IMR-90 (cell line): Measurements from ENCODE around the gene KLK11. TPM values are rescaled to one million over a fixed set of nuclear protein-coding genes. Genes with fewer than 3 reads are reported as not detected.

Experiments used
- ATAC-seq: fragments of 200-7000 bp; cut with Tn5 transposase; 2 replicates; pipeline ENCODE4 v1.9.1; 2020; ENCODE audit warnings: low read depth, mild to moderate bottlenecking, moderate library complexity
- BruUV-seq: library from RNA; stranded (reverse); fragments of 400-500 nt; replicated peaks from 2 replicates; lab custom pipeline; 2021; lab: Mats Ljungman, UMichigan
- CTCF ChIA-PET: fragments of 300-600 bp; formaldehyde crosslinking; extraction: SDS; loops from one replicate; lab custom pipeline; 2021; ENCODE audit warnings: antibody characterized with exemption; lab: Yijun Ruan, JAX
- POLR2A ChIA-PET: fragments of 300-600 bp; sonication (Branson Sonifier 250); formaldehyde crosslinking; loops from one replicate; lab custom pipeline; 2022; ENCODE audit warnings: antibody characterized with exemption; ENCODE audit not compliant: unreplicated experiment; lab: Charles Lee
- DNase-seq: peaks from one replicate; pipeline ENCODE4 v3.0.0; 2013
- H2AFZ ChIP-seq: replicated peaks from 2 replicates; pipeline ENCODE3; 2013; ENCODE audit warnings: low read length, mild to moderate bottlenecking; ENCODE audit not compliant: poor library complexity
- H2AK5ac ChIP-seq: 2 replicates; pipeline ENCODE4 v1.6.1; 2013; ENCODE audit warnings: low read depth, low read length, inconsistent platforms
- H2AK9ac ChIP-seq: replicated peaks from 2 replicates; pipeline ENCODE3; 2013; ENCODE audit warnings: mild to moderate bottlenecking, low read depth, low read length, moderate library complexity; ENCODE audit not compliant: poor library complexity
- H2BK120ac ChIP-seq: 2 replicates; pipeline ENCODE4 v1.6.1; 2013; ENCODE audit warnings: low read depth, low read length, inconsistent platforms
- H2BK15ac ChIP-seq: 3 replicates; pipeline ENCODE4 v1.6.1; 2013; ENCODE audit warnings: low read depth, low read length, inconsistent platforms
- H2BK20ac ChIP-seq: 2 replicates; pipeline ENCODE4 v1.6.1; 2013; ENCODE audit warnings: low read depth, mild to moderate bottlenecking, inconsistent platforms, low read length, moderate library complexity
- H2BK5ac ChIP-seq: 2 replicates; pipeline ENCODE4 v1.6.1; 2013; ENCODE audit warnings: mild to moderate bottlenecking, low read depth, low read length, inconsistent platforms; ENCODE audit not compliant: poor library complexity, severe bottlenecking
- H3K14ac ChIP-seq: replicated peaks from 2 replicates; pipeline ENCODE4 v1.6.1; 2013; ENCODE audit warnings: low read depth, low read length, inconsistent platforms
- H3K18ac ChIP-seq: 2 replicates; pipeline ENCODE4 v1.6.1; 2013; ENCODE audit warnings: low read depth, low read length, control low read depth
- H3K23ac ChIP-seq: 2 replicates; pipeline ENCODE4 v1.6.1; 2013; ENCODE audit warnings: low read depth, low read length, inconsistent platforms
- H3K27ac ChIP-seq: 2 replicates; pipeline ENCODE4 v1.5.1; 2013; ENCODE audit warnings: mild to moderate bottlenecking, control low read depth, low read length; ENCODE audit not compliant: insufficient read depth
- H3K27me3 ChIP-seq: 2 replicates; pipeline ENCODE4 v1.6.1; 2013; ENCODE audit warnings: low read length; ENCODE audit not compliant: control insufficient read depth, insufficient read depth
- H3K36me3 ChIP-seq: 2 replicates; pipeline ENCODE4 v1.6.1; 2013; ENCODE audit warnings: low read length, mixed read lengths; ENCODE audit not compliant: control insufficient read depth, insufficient read depth
- H3K4ac ChIP-seq: 2 replicates; pipeline ENCODE4 v1.6.1; 2013; ENCODE audit warnings: low read depth, low read length, inconsistent platforms
- H3K4me1 ChIP-seq: 2 replicates; pipeline ENCODE4 v1.6.1; 2013; ENCODE audit warnings: low read length, mixed read lengths; ENCODE audit not compliant: control insufficient read depth, insufficient read depth
- H3K4me2 ChIP-seq: 2 replicates; pipeline ENCODE4 v1.6.1; 2013; ENCODE audit warnings: low read depth, mild to moderate bottlenecking, control low read depth, low read length, moderate library complexity
- H3K4me3 ChIP-seq: 2 replicates; pipeline ENCODE4 v1.5.1; 2013; ENCODE audit warnings: low read depth, mild to moderate bottlenecking, control low read depth, low read length, moderate library complexity; ENCODE audit not compliant: insufficient read depth
- H3K56ac ChIP-seq: 2 replicates; pipeline ENCODE4 v1.6.1; 2013; ENCODE audit warnings: low read length, inconsistent platforms; ENCODE audit not compliant: insufficient read depth; ENCODE audit errors: extremely low read depth
- H3K79me1 ChIP-seq, 2 experiments: 2 replicates each; pipeline ENCODE4 v1.6.1; 2013; ENCODE audit warnings: low read length in 2 of 2, inconsistent platforms in 1 of 2, low read depth in 1 of 2
- H3K9ac ChIP-seq: 2 replicates; pipeline ENCODE4 v1.6.1; 2013; ENCODE audit warnings: low read depth, low read length, control low read depth
- H3K9me1 ChIP-seq: 2 replicates; pipeline ENCODE4 v1.6.1; 2013; ENCODE audit warnings: low read length, inconsistent platforms; ENCODE audit not compliant: insufficient read depth
- H3K9me3 ChIP-seq: 2 replicates; pipeline ENCODE4 v1.6.1; 2013; ENCODE audit warnings: low read length; ENCODE audit not compliant: control insufficient read depth, insufficient read depth
- H4K20me1 ChIP-seq: 2 replicates; pipeline ENCODE4 v1.6.1; 2013; ENCODE audit warnings: low read length, inconsistent platforms; ENCODE audit not compliant: insufficient read depth
- H4K5ac ChIP-seq: 2 replicates; pipeline ENCODE4 v1.6.1; 2013; ENCODE audit warnings: mild to moderate bottlenecking, low read depth, low read length, control low read depth
- H4K8ac ChIP-seq, 2 experiments: 2 replicates each; pipeline ENCODE4 v1.6.1; 2013; ENCODE audit warnings: low read depth in 2 of 2, low read length in 2 of 2, control low read depth in 1 of 2, inconsistent platforms in 1 of 2
- H4K91ac ChIP-seq: 2 replicates; pipeline ENCODE4 v1.6.1; 2013; ENCODE audit warnings: low read depth, low read length, inconsistent platforms; ENCODE audit not compliant: insufficient read depth
- BHLHE40 ChIP-seq: fragments of 150-350 bp; IDR thresholded peaks from 2 replicates; pipeline ENCODE4 v1.6.1; 2016; ENCODE audit warnings: mild to moderate bottlenecking, low read depth, low read length
- FOS ChIP-seq: fragments of 150-350 bp; IDR thresholded peaks from 2 replicates; pipeline ENCODE4 v1.6.1; 2016; ENCODE audit warnings: low read depth, low read length
- MAFK ChIP-seq: IDR thresholded peaks from 2 replicates; pipeline ENCODE4 v1.6.1; 2012; ENCODE audit warnings: low read depth, low read length, improper control_type of control experiment
- MAZ ChIP-seq: IDR thresholded peaks from 2 replicates; pipeline ENCODE4 v1.6.1; 2012; ENCODE audit warnings: low read depth, mild to moderate bottlenecking, low read length, improper control_type of control experiment, moderate library complexity, borderline replicate concordance
- RAD21 ChIP-seq: IDR thresholded peaks from 2 replicates; pipeline ENCODE4 v1.6.1; 2012; ENCODE audit warnings: low read length, improper control_type of control experiment
- SMC3 ChIP-seq: fragments of 150-350 bp; IDR thresholded peaks from 2 replicates; pipeline ENCODE4 v1.6.1; 2016; ENCODE audit warnings: low read depth, mild to moderate bottlenecking, antibody characterized with exemption, low read length, moderate library complexity
- USF2 ChIP-seq: fragments of 150-350 bp; IDR thresholded peaks from 2 replicates; pipeline ENCODE4 v1.6.1; 2017; ENCODE audit warnings: mild to moderate bottlenecking, antibody characterized with exemption, low read length, low read depth
- WGBS, 2 experiments: methylation state at CpG; one replicate each; pipeline versions ENCODE4 v1.1.5 to v1.1.7; 2013; ENCODE audit warnings: missing lambda C conversion rate in 2 of 2; ENCODE audit not compliant: insufficient read length in 1 of 2; ENCODE audit errors: extremely low coverage in 2 of 2; 5-methylcytosine and 5-hydroxymethylcytosine counted together
- dilution Hi-C: fragments of 300-500 bp; cut with HindIII; formaldehyde crosslinking; loops from one replicate; pipeline ENCODE4 v1.14.3; 2018; ENCODE audit warnings: low sequenced_read_pairs; ENCODE audit not compliant: unreplicated experiment
- in situ Hi-C: fragments of 300-500 bp; cut with MboI; formaldehyde crosslinking; loops from 3 replicates; pipeline ENCODE4 v1.14.3; 2019; ENCODE audit warnings: low sequenced_read_pairs, inconsistent platforms, mixed read lengths
- intact Hi-C: fragments of 100-400 bp; cut with micrococcal nuclease; formaldehyde crosslinking; loops from 2 replicates; pipeline ENCODE4 v1.10.0; 2022
- polyA plus RNA-seq, 3 experiments: library from polyadenylated mRNA; depleted of rRNA; stranded (reverse); fragments of >200 nt; gene quantifications; 2 replicates each; pipeline ENCODE4 v1.2.3, GENCODE V29; 2012; ENCODE audit warnings: low replicate concordance in 1 of 3
- total RNA-seq: library from RNA; depleted of rRNA; stranded (reverse); fragments of >200 nt; gene quantifications from 2 replicates; pipeline ENCODE4 v1.2.3, GENCODE V29; 2012

The KLK11 gene
- total and polyA plus RNA-seq, 2 of the 4 experiments (the other 2 are of a cell fraction): not detected

GRCh38 chr19:51001515-51001914 lies 24.9 kb downstream of the KLK11 start, which contains the start of gene KLK8:
Gene KLK8, minus strand, starts transcription at chr19:51001604. Its CDS starts 437 bp downstream, at chr19:51001167.
- dilution Hi-C loops: no loop called here
- no peak for TF ChIP-seq SMC3
- TF ChIP-seq MAZ: no peak
- no peak for TF ChIP-seq FOS
- TF ChIP-seq RAD21: no peak
- TF ChIP-seq USF2: no peak
- TF ChIP-seq MAFK: no peak
- no peak for TF ChIP-seq BHLHE40
- Histone ChIP-seq H2BK20ac (no peak within 1 kb of the TSS), H3K4me1 (no peaks in the 10 kb centered on the region), H3K23ac (no peak within 1 kb of the TSS), H3K27me3 (no peaks in the 10 kb centered on the region), H2AK9ac (no peak within 1 kb of the TSS), H3K36me3 (no peaks in the 10 kb centered on the region), H3K18ac (no peak within 1 kb of the TSS), H4K5ac (no peak within 1 kb of the TSS), H3K56ac (no peak within 1 kb of the TSS), H2AFZ (no peak within 1 kb of the TSS), H3K79me1 (no peaks in the 10 kb centered on the region), H3K4ac (no peak within 1 kb of the TSS), H3K9ac (no peak within 1 kb of the TSS), H3K27ac (no peak within 1 kb of the TSS), H2AK5ac (no peak within 1 kb of the TSS), H3K9me3 (peaks cover 14% of the 10 kb centered on the region), H3K4me2 (no peak within 1 kb of the TSS), H2BK15ac (no peak within 1 kb of the TSS), H4K91ac (no peak within 1 kb of the TSS), H2BK5ac (no peak within 1 kb of the TSS), H2BK120ac (no peak within 1 kb of the TSS), H4K20me1 (no peaks in the 10 kb centered on the region; the same call in 1 of the 2 replicates), H3K9me1 (no peaks in the 10 kb centered on the region), H4K8ac (no peak within 1 kb of the TSS), H3K4me3 (no peak within 1 kb of the TSS), H3K14ac (no peak within 1 kb of the TSS)
- DNase-seq: no peak
- BruUV-seq: no TSS peak
- 13% methylated on average over 3 of the region's 7 CpGs; no CpG with 5 or more reads in 1 of the 2 experiments for WGBS, 2 experiments
- ATAC-seq: no peak
- intact Hi-C loops: no loop called here
- in situ Hi-C loops: no loop called here
- ChIA-PET POLR2A (no interaction called here), CTCF (no interaction called here)
